GM18507 (cell line): ENCODE results near the gene PRKCZ.

Experiments used
- DNase-seq: peaks from one replicate; pipeline ENCODE4 v3.0.0; 2011; ENCODE audit warnings: low read depth; ENCODE audit not compliant: insufficient read length; ENCODE audit errors: extremely low spot score
- FAIRE-seq: peaks from 2 replicates; lab custom pipeline; 2011; peaks lifted over from hg19 to GRCh38; lab: Jason Lieb, UNC

The PRKCZ gene

GRCh38 chr1:2049718-2050431 lies at the start of gene PRKCZ:
PRKCZ (plus strand) TSS chr1:2050411; CDS start chr1:2050631, 220 bp downstream.
- FAIRE-seq (no peak), DNase-seq (peak; percentile 59)

GRCh38 chr1:2000432-2000831 lies 49.8 kb upstream of the PRKCZ start:
- DNase-seq (no peak), FAIRE-seq (no peak)

GRCh38 chr1:2000850-2001249 lies 49.4 kb upstream of the PRKCZ start:
- DNase-seq (no peak), FAIRE-seq (no peak)

GRCh38 chr1:2001773-2002411 lies 48.3 kb upstream of the PRKCZ start:
- DNase-seq = no peak
- FAIRE-seq = no peak

- no peak for DNase-seq
- no peak for FAIRE-seq
Measured at GRCh38 chr1:2003541-2004131, 46.6 kb upstream of the PRKCZ start, which contains the start of gene CFAP74. CFAP74 (minus strand) TSS chr1:2003786; CDS start chr1:1990956, 12,830 bp downstream.

GRCh38 chr1:2004856-2005255 lies 45.4 kb upstream of the PRKCZ start:
- DNase-seq (no peak), FAIRE-seq (no peak)

GRCh38 chr1:2009101-2010053 lies 40.8 kb upstream of the PRKCZ start:
- no peak for DNase-seq

GRCh38 chr1:2014181-2014580 lies 36.0 kb upstream of the PRKCZ start:
- no peak for FAIRE-seq
- no peak for DNase-seq

More at GRCh38 chr1:2009101-2010053, 40.8 kb upstream of the PRKCZ start:
- no peak for FAIRE-seq

- FAIRE-seq = no peak
- DNase-seq = no peak
Measured at GRCh38 chr1:2014741-2015735, 35.2 kb upstream of the PRKCZ start.

- FAIRE-seq = no peak
- DNase-seq = no peak
Measured at GRCh38 chr1:2016123-2016522, 34.1 kb upstream of the PRKCZ start.

GRCh38 chr1:2018217-2019171 lies 31.7 kb upstream of the PRKCZ start:
- no peak for DNase-seq
- no peak for FAIRE-seq

GRCh38 chr1:2019172-2019543 lies 31.1 kb upstream of the PRKCZ start, which contains the start of gene GABRD:
GABRD (plus strand) TSS chr1:2019345; CDS start chr1:2019424, 79 bp downstream.
- DNase-seq (no peak), FAIRE-seq (no peak)

- DNase-seq = no peak
- no peak for FAIRE-seq
Measured at GRCh38 chr1:2019571-2020309, 30.5 kb upstream of the PRKCZ start.

GRCh38 chr1:2020310-2020655 lies 29.9 kb upstream of the PRKCZ start:
- DNase-seq (no peak), FAIRE-seq (no peak)

- DNase-seq (no peak), FAIRE-seq (no peak)
Measured at GRCh38 chr1:2021550-2021949, 28.7 kb upstream of the PRKCZ start.

GRCh38 chr1:2022063-2022770 lies 28.0 kb upstream of the PRKCZ start:
- FAIRE-seq = no peak
- DNase-seq = no peak
